D341Med (cell line): ENCODE results near the gene KRTAP5-4.
"Not testable (repeated sequence)": the region's sequence is repeated elsewhere in the genome, so short reads cannot be mapped to it uniquely, and the experiment has no call there.

Source experiments
- DNase-seq: peaks from one replicate; pipeline ENCODE4 v3.0.0; 2012; ENCODE audit warnings: low spot score

Gene KRTAP5-4

GRCh38 chr11:1637628-1638027 lies 15.7 kb upstream of the KRTAP5-4 start:
- no peak for DNase-seq

- DNase-seq = no peak
These were observed 14.5 kb upstream of the KRTAP5-4 start for GRCh38 chr11:1636291-1636950.

GRCh38 chr11:1633864-1634263 lies 11.9 kb upstream of the KRTAP5-4 start:
- no peak for DNase-seq

- DNase-seq = no peak
These were observed 10.2 kb upstream of the KRTAP5-4 start for GRCh38 chr11:1632053-1632714.

- DNase-seq = no peak
These were observed 9.2 kb upstream of the KRTAP5-4 start for GRCh38 chr11:1631066-1631568.

- no peak for DNase-seq
These were observed 8.3 kb upstream of the KRTAP5-4 start for GRCh38 chr11:1630271-1630670.

GRCh38 chr11:1629326-1630185 lies 7.6 kb upstream of the KRTAP5-4 start, which contains the start of gene KRTAP5-5:
TSS of gene KRTAP5-5 (plus strand) at chr11:1629775. CDS start at chr11:1629841, 66 bp downstream.
- DNase-seq = no peak

- DNase-seq = peak; percentile 89
These were observed 6.8 kb upstream of the KRTAP5-4 start for GRCh38 chr11:1628506-1629325.

- DNase-seq = no peak
These were observed 3.6 kb upstream of the KRTAP5-4 start for GRCh38 chr11:1625541-1625940.

GRCh38 chr11:1624621-1625020 lies 2.7 kb upstream of the KRTAP5-4 start:
- DNase-seq = no peak

GRCh38 chr11:1623716-1624115 lies 1.8 kb upstream of the KRTAP5-4 start:
- no peak for DNase-seq

GRCh38 chr11:1619449-1619848 lies 2.5 kb downstream of the KRTAP5-4 start:
- DNase-seq = no peak

- no peak for DNase-seq
These were observed 3.7 kb downstream of the KRTAP5-4 start for GRCh38 chr11:1618231-1618630.

GRCh38 chr11:1608363-1608762 lies 13.6 kb downstream of the KRTAP5-4 start, which contains the start of gene KRTAP5-3:
TSS of gene KRTAP5-3 (minus strand) at chr11:1608463. CDS start at chr11:1608385, 78 bp downstream.
- DNase-seq = no peak

GRCh38 chr11:1607901-1608300 lies 14.0 kb downstream of the KRTAP5-4 start:
- DNase-seq = not testable (repeated sequence)

- not testable (repeated sequence) for DNase-seq
These were observed 14.6 kb downstream of the KRTAP5-4 start for GRCh38 chr11:1607156-1607845.

- not testable (repeated sequence) for DNase-seq
These were observed 16.0 kb downstream of the KRTAP5-4 start for GRCh38 chr11:1605923-1606322.

- no peak for DNase-seq
These were observed 17.2 kb downstream of the KRTAP5-4 start for GRCh38 chr11:1604711-1605110.

- no peak for DNase-seq
These were observed 17.8 kb downstream of the KRTAP5-4 start for GRCh38 chr11:1604181-1604580.

GRCh38 chr11:1603629-1604028 lies 18.3 kb downstream of the KRTAP5-4 start:
- DNase-seq = no peak

GRCh38 chr11:1601663-1602062 lies 20.3 kb downstream of the KRTAP5-4 start:
- DNase-seq = not testable (repeated sequence)
